HepG2 (cell line): ENCODE results near the gene GATD1. TPM values are rescaled to one million over a fixed set of nuclear protein-coding genes. Genes with fewer than 3 reads are reported as not detected.

Experiments used
- DR1 ChIP-seq: sonication (generic); formaldehyde crosslinking; IDR thresholded peaks from 2 replicates; pipeline ENCODE4 v1.8.0; 2021; ENCODE audit warnings: mild to moderate bottlenecking, missing genetic modification reagents, inconsistent platforms
- NFE2 ChIP-seq: sonication (generic); formaldehyde crosslinking; IDR thresholded peaks from 2 replicates; pipeline ENCODE4 v1.4.0; 2020; ENCODE audit warnings: missing genetic modification reagents
- SCMH1 ChIP-seq: sonication (generic); formaldehyde crosslinking; IDR thresholded peaks from 2 replicates; pipeline ENCODE4 v1.9.0; 2021; ENCODE audit warnings: missing genetic modification reagents, mild to moderate bottlenecking, borderline replicate concordance
- SNRNP70 ChIP-seq: fragments of 200-400 bp; formaldehyde crosslinking; IDR thresholded peaks from 2 replicates; pipeline ENCODE4 v1.6.1; 2017; ENCODE audit warnings: mild to moderate bottlenecking, low read depth, low read length, moderate library complexity
- TCF7 ChIP-seq: sonication (generic); IDR thresholded peaks from 2 replicates; pipeline ENCODE4 v1.6.1; 2016; ENCODE audit warnings: antibody characterized with exemption, low read depth
- ZNF232 ChIP-seq: sonication (generic); formaldehyde crosslinking; IDR thresholded peaks from 2 replicates; pipeline ENCODE4 v1.4.0; 2020; ENCODE audit warnings: missing genetic modification reagents, borderline replicate concordance
- ZNF274 ChIP-seq: sonication (generic); formaldehyde crosslinking; IDR thresholded peaks from 2 replicates; pipeline ENCODE4 v1.5.1; 2020; ENCODE audit warnings: mild to moderate bottlenecking, missing genetic modification reagents
- ZNF558 ChIP-seq: sonication (generic); formaldehyde crosslinking; IDR thresholded peaks from 2 replicates; pipeline ENCODE4 v1.9.0; 2022; ENCODE audit warnings: mild to moderate bottlenecking, missing genetic modification reagents, borderline replicate concordance
- ZSCAN29 ChIP-seq: sonication (generic); formaldehyde crosslinking; conservative IDR thresholded peaks from 2 replicates; pipeline ENCODE4 v1.4.0; 2020; ENCODE audit warnings: mild to moderate bottlenecking, missing genetic modification reagents
- polyA plus RNA-seq, 8 experiments: library from polyadenylated mRNA; depleted of rRNA in 3 of 8; stranded (reverse) in 7 of 8; unstranded in 1 of 8; fragments of >200 nt; fragmentation: Illumina TruSeq in 4 of 8; extraction: Trizol in 4 of 8; gene quantifications; 2 replicates each; pipeline versions ENCODE4 v1.2.1 to v1.2.3, GENCODE V29; 2011 to 2016; ENCODE audit warnings: low read depth in 4 of 8, missing spikeins in 1 of 8, mixed read lengths in 1 of 8; ENCODE audit not compliant: insufficient read depth in 1 of 8
- total RNA-seq, 5 experiments: library from RNA; depleted of rRNA; stranded (reverse); fragments of >200 nt; fragmentation: Illumina TruSeq; extraction: Trizol; gene quantifications; 2 replicates each; pipeline ENCODE4 v1.2.3, GENCODE V29; 2016; ENCODE audit warnings: low read depth in 1 of 5
- TF ChIP-seq, protein P1 (sequence below): sonication (generic); formaldehyde crosslinking; IDR thresholded peaks from 2 replicates; pipeline ENCODE4 v1.5.1; 2020; ENCODE audit warnings: missing genetic modification reagents, mild to moderate bottlenecking, borderline replicate concordance
- TF ChIP-seq, protein P2 (sequence below): sonication (generic); formaldehyde crosslinking; IDR thresholded peaks from 2 replicates; pipeline ENCODE4 v1.5.0; 2020; ENCODE audit warnings: mild to moderate bottlenecking, missing genetic modification reagents
- TF ChIP-seq, protein P3 (sequence below): sonication (generic); formaldehyde crosslinking; IDR thresholded peaks from 2 replicates; pipeline ENCODE4 v1.8.0; 2023; ENCODE audit warnings: mild to moderate bottlenecking, missing genetic modification reagents
- TF ChIP-seq, protein P4 (sequence below), 2 experiments: IDR thresholded peaks; 2 replicates each; pipeline ENCODE4 v1.6.1; 2011 to 2012; ENCODE audit warnings: low read length in 2 of 2, borderline replicate concordance in 1 of 2, low read depth in 1 of 2, mild to moderate bottlenecking in 1 of 2, moderate library complexity in 1 of 2
- TF ChIP-seq, protein P5 (sequence below): IDR thresholded peaks from 2 replicates; pipeline ENCODE4 v1.6.1; 2016; ENCODE audit warnings: low read depth, missing genetic modification reagents, missing compliant biosample characterization

Gene GATD1
- total and polyA plus RNA-seq, 2 of the 13 experiments (the other 11 are each of a cell fraction or from before 2014, with no cell fraction given): 31.3 to 60.5 TPM

DNA sequence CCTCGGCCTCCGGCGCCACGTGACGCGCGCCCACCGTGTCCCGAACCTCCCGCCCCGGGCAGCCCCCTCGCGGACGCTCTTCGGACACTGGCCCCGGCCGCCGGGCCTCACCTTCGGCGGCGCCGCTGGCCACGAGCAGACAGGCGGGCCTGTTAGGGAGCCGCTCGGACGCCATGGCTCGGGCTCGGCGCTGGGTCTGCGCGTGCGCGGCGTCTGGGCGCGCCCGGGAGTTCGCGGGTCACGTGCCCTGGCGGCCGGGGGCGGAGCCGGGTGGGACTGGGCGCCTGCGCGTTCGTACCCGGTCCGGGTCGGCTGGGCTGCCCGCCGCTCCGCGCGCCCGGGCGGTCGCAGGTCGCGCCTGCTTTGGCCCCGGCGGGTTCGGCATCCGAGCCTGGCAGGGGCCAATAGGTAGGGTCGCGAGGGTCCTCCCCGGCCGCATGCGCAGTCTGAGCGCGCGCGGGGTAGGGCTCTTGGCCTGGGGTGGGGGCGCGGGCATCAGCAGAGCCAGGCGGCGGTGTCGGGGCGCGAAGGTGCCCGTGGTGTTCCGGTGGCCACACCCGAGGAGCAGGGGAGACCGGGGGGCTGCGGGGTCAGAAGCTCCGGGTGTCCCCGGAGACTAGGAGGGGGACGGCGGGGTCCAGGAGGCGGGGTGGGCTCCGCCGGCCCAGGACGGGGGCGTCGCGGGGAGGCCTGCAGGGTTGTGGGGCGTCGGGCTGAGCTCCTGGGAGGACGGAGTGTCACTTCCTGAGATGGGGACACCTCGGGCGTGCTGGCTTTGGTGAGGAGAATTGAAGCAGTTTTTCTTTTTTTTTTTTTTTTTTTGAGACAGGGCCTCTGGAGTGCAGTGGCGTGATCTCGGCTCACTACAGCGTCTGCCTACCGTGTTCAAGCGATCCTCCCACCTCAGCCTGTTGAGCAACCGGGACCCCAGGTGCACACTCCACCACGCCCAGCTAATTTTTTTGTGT lies at the start of gene GATD1 (continued):
- no peak for TF ChIP-seq ZNF232 (CRISPR knock-in tag)
- no peak for TF ChIP-seq SCMH1 (CRISPR knock-in tag)
- TF ChIP-seq, protein P1, sequence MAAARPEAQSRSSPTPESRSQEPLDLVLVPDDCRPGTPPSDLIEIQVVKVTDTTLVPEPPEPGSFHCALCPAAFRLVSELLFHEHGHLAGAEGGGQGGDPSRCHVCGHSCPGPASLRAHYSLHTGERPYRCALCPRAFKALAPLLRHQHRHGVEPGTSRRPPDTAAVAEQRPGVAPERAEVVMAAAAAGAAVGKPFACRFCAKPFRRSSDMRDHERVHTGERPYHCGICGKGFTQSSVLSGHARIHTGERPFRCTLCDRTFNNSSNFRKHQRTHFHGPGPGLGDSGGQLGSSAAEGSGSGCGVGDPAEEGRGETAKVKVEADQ (CRISPR knock-in tag): peak; percentile 61; the same call in 1 of the 2 replicates
- TF ChIP-seq ZNF274 (CRISPR knock-in tag): 0 out of 2 replicates have a peak, but pooled peaks have one; percentile 27
- no peak for TF ChIP-seq ZSCAN29 (CRISPR knock-in tag)
- TF ChIP-seq, protein P2, sequence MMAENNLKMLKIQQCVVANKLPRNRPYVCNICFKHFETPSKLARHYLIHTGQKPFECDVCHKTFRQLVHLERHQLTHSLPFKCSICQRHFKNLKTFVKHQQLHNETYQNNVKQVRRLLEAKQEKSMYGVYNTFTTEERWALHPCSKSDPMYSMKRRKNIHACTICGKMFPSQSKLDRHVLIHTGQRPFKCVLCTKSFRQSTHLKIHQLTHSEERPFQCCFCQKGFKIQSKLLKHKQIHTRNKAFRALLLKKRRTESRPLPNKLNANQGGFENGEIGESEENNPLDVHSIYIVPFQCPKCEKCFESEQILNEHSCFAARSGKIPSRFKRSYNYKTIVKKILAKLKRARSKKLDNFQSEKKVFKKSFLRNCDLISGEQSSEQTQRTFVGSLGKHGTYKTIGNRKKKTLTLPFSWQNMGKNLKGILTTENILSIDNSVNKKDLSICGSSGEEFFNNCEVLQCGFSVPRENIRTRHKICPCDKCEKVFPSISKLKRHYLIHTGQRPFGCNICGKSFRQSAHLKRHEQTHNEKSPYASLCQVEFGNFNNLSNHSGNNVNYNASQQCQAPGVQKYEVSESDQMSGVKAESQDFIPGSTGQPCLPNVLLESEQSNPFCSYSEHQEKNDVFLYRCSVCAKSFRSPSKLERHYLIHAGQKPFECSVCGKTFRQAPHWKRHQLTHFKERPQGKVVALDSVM (CRISPR knock-in tag): 0 out of 2 replicates have a peak, but pooled peaks have one; percentile 29
- TF ChIP-seq DR1 (CRISPR knock-in tag): no peak
- TF ChIP-seq, protein P3, sequence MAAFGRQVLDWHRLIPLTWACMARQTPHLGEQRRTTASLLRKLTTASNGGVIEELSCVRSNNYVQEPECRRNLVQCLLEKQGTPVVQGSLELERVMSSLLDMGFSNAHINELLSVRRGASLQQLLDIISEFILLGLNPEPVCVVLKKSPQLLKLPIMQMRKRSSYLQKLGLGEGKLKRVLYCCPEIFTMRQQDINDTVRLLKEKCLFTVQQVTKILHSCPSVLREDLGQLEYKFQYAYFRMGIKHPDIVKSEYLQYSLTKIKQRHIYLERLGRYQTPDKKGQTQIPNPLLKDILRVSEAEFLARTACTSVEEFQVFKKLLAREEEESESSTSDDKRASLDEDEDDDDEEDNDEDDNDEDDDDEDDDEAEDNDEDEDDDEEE (CRISPR knock-in tag): no peak
- TF ChIP-seq, protein P4, sequence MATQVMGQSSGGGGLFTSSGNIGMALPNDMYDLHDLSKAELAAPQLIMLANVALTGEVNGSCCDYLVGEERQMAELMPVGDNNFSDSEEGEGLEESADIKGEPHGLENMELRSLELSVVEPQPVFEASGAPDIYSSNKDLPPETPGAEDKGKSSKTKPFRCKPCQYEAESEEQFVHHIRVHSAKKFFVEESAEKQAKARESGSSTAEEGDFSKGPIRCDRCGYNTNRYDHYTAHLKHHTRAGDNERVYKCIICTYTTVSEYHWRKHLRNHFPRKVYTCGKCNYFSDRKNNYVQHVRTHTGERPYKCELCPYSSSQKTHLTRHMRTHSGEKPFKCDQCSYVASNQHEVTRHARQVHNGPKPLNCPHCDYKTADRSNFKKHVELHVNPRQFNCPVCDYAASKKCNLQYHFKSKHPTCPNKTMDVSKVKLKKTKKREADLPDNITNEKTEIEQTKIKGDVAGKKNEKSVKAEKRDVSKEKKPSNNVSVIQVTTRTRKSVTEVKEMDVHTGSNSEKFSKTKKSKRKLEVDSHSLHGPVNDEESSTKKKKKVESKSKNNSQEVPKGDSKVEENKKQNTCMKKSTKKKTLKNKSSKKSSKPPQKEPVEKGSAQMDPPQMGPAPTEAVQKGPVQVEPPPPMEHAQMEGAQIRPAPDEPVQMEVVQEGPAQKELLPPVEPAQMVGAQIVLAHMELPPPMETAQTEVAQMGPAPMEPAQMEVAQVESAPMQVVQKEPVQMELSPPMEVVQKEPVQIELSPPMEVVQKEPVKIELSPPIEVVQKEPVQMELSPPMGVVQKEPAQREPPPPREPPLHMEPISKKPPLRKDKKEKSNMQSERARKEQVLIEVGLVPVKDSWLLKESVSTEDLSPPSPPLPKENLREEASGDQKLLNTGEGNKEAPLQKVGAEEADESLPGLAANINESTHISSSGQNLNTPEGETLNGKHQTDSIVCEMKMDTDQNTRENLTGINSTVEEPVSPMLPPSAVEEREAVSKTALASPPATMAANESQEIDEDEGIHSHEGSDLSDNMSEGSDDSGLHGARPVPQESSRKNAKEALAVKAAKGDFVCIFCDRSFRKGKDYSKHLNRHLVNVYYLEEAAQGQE (IDR thresholded peaks at IDR 0.05; ENCODE audit: borderline replicate concordance in 1 of 2, low read depth in 1 of 2, low read length in 2 of 2): no peak
- TF ChIP-seq, protein P5, sequence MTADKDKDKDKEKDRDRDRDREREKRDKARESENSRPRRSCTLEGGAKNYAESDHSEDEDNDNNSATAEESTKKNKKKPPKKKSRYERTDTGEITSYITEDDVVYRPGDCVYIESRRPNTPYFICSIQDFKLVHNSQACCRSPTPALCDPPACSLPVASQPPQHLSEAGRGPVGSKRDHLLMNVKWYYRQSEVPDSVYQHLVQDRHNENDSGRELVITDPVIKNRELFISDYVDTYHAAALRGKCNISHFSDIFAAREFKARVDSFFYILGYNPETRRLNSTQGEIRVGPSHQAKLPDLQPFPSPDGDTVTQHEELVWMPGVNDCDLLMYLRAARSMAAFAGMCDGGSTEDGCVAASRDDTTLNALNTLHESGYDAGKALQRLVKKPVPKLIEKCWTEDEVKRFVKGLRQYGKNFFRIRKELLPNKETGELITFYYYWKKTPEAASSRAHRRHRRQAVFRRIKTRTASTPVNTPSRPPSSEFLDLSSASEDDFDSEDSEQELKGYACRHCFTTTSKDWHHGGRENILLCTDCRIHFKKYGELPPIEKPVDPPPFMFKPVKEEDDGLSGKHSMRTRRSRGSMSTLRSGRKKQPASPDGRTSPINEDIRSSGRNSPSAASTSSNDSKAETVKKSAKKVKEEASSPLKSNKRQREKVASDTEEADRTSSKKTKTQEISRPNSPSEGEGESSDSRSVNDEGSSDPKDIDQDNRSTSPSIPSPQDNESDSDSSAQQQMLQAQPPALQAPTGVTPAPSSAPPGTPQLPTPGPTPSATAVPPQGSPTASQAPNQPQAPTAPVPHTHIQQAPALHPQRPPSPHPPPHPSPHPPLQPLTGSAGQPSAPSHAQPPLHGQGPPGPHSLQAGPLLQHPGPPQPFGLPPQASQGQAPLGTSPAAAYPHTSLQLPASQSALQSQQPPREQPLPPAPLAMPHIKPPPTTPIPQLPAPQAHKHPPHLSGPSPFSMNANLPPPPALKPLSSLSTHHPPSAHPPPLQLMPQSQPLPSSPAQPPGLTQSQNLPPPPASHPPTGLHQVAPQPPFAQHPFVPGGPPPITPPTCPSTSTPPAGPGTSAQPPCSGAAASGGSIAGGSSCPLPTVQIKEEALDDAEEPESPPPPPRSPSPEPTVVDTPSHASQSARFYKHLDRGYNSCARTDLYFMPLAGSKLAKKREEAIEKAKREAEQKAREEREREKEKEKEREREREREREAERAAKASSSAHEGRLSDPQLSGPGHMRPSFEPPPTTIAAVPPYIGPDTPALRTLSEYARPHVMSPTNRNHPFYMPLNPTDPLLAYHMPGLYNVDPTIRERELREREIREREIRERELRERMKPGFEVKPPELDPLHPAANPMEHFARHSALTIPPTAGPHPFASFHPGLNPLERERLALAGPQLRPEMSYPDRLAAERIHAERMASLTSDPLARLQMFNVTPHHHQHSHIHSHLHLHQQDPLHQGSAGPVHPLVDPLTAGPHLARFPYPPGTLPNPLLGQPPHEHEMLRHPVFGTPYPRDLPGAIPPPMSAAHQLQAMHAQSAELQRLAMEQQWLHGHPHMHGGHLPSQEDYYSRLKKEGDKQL: no peak
- peak; percentile 71; the same call in 1 of the 2 replicates for TF ChIP-seq ZNF558 (CRISPR knock-in tag)
- TF ChIP-seq NFE2: no peak
- no peak for TF ChIP-seq TCF7
- TF ChIP-seq SNRNP70: no peak
